ENCODE data around the gene NHS.

DNA sequence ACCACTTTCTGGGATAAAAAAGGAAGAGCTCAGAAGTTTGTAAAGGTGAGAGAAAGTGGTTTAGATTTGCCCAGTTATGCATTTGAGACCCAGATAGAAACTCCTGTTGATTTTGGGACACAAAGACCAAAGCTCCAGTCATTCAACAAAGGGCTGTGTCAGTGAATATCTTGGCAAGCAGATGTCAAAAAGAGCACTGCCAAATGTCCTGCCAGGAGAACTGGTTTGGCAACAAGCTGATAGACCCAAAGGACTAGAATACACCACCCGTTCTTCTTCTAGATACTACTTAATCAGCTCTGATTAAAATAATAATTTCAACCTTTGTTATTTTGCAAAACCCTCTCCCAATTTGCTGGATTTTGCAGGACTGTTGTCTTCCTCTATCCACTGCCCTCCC is 121.4 kb downstream of the NHS start:
- TF ChIP-seq CTCF (IDR thresholded peaks at IDR 0.05) = no peak
- TF ChIP-seq POLR2A (IDR thresholded peaks at IDR 0.05) = no peak

All from body of pancreas (tissue), 4 donors.